ENCODE measurements around the gene HS6ST2.

HS6ST2 gene

GRCh38 chrX:132591719-132592275, 366.6 kb downstream of the HS6ST2 start:
- TF ChIP-seq CTCF (IDR thresholded peaks at IDR 0.05; ENCODE audit: insufficient read depth, missing control alignments): no peak
- no peak for DNase-seq (ENCODE audit: insufficient read length, low spot score)
- peak; percentile 63 for FAIRE-seq

- FAIRE-seq: no peak
- TF ChIP-seq CTCF (IDR thresholded peaks at IDR 0.05; ENCODE audit: insufficient read depth, missing control alignments): no peak
- DNase-seq (ENCODE audit: insufficient read length, low spot score): no peak
These were observed 367.9 kb downstream of the HS6ST2 start for GRCh38 chrX:132590350-132591026.

GRCh38 chrX:132584936-132585335, 373.5 kb downstream of the HS6ST2 start:
- FAIRE-seq: no peak
- TF ChIP-seq CTCF (IDR thresholded peaks at IDR 0.05; ENCODE audit: insufficient read depth, missing control alignments): no peak
- no peak for DNase-seq (ENCODE audit: insufficient read length, low spot score)

DNA sequence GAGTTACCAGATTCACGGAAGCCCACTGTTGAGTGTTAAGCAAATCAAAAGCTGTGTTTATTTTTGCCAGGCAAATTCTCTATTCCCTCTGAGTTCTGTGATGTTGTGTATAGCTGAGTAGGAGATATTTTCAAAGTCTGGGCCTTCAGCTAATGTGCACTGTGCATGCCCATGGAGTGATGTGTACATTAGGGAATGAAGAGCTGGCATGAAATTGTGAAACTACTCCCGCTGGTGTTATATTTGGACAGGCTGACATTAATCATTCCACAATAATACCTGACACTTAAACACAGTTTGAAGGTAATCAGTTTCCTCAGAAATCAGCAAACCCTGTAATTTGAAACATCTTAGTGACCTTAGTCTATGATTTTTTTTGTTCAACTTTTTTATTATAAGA, 381.5 kb downstream of the HS6ST2 start:
- no peak for FAIRE-seq

More for the DNA sequence above, 381.5 kb downstream of the HS6ST2 start:
- DNase-seq (ENCODE audit: insufficient read length, low spot score): no peak
- no peak for TF ChIP-seq CTCF (IDR thresholded peaks at IDR 0.05; ENCODE audit: insufficient read depth, missing control alignments)
